ENCODE results near the gene HOMER3. TPM values are rescaled to one million over a fixed set of nuclear protein-coding genes. Genes with fewer than 3 reads are reported as not detected.

Gene HOMER3
- total and polyA plus RNA-seq, 4 experiments from 2014 or later = 2.1 to 2.7 (median 2.5) TPM

GRCh38 chr19:18900700-18901481 lies 40.1 kb downstream of the HOMER3 start:
- peaks cover 7% of the 10 kb centered on the region for H3K4me1 ChIP-seq (ENCODE audit: insufficient read depth, low read length)
- ChIA-PET CTCF (ENCODE audit: partially characterized antibody) (no interaction called here), POLR2A (ENCODE audit: partially characterized antibody) (no interaction called here)
- no peaks in the 10 kb centered on the region for H3K9me3 ChIP-seq (ENCODE audit: control insufficient read depth in 1 of 2, low read length in 2 of 2)
- intact Hi-C loops (cut with micrococcal nuclease) = no loop called here
- no peak overlapping the region for H3K27ac ChIP-seq (ENCODE audit: low read depth, low read length)
- Mint-ChIP-seq H3K36me3 (peaks cover 14 to 23% of the 10 kb centered on the region in 2 donors), H3K9me3 (peaks cover 0 to 1% (median 0%) of the 10 kb centered on the region in 8 donors), H3K4me1 (peaks cover 7 to 17% (median 11%) of the 10 kb centered on the region in 4 donors), H3K27me3 (peaks cover 12 to 13% of the 10 kb centered on the region in 2 donors), H3K27ac (no peak overlapping the region), H3K4me3 (no peak overlapping the region)
- no peak overlapping the region for H3K4me3 ChIP-seq (ENCODE audit: low read length in 2 of 2)
- peaks cover 17% of the 10 kb centered on the region for H3K36me3 ChIP-seq (ENCODE audit: insufficient read depth, low read length)
- H3K27me3 ChIP-seq (ENCODE audit: insufficient read depth, low read length) = no peaks in the 10 kb centered on the region
- peak in 1 of 5 donors; percentile 24 for DNase-seq

DNA sequence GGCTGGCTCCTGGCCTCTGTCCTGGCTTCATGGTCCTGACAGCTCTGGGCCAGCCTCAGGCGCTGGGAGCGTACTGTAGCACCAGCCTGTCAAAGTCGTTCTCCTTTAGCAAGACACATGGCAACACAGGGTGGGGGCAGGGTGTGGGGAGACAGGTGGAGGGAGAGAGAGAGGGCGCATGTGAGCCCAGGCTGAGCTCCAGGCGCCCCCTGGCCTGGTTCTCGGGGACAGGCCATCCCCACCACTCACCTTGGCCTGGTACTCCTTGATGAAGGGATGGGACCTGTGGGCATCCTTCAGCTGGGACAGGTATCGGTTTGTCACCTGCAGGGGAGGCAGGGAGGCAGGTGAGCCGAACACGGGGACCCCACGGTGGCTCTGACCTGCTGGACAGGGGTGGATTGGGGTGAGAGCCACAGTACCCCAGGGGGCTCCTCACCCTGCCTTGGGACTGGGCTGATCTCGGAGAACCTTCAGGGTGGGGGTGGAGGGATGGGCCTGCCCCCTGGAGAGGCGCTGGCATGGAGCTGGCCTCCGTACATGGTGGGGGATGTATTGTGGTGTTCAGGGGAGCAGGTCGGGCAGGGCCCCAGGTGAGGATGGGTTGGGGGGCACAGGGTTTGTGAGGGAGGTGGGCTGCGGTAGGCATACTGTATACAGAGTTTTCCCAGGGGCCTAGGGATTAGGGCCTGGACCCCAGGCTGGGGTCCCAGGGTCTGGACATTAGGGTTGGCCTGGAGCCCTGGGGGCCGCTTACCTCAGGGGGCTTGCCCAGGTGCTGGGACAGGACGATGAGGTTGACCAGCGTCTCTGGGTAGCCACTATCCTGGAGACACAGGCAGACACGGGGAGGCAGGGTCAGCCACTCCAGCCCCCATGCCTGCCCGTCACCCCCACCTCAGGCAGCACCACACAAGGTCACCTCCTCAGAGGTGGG lies 41.1 kb downstream of the HOMER3 start:
- ChIA-PET CTCF (ENCODE audit: partially characterized antibody) (no interaction called here), POLR2A (ENCODE audit: partially characterized antibody) (interaction anchor here (1.0 kb wide), 1 partner anchor 19 kb away, joined by 3 read pairs; the partner anchor contains the start of genes COPE and DDX49)
- peaks cover 7% of the 10 kb centered on the region for H3K4me1 ChIP-seq (ENCODE audit: insufficient read depth, low read length)
- Mint-ChIP-seq H3K36me3 (peaks cover 9 to 17% of the 10 kb centered on the region in 2 donors), H3K27me3 (peaks cover 12 to 13% of the 10 kb centered on the region in 2 donors), H3K27ac (no peak overlapping the region), H3K9me3 (peaks cover 0 to 1% (median 0%) of the 10 kb centered on the region in 8 donors), H3K4me3 (no peak overlapping the region), H3K4me1 (peaks cover 7 to 17% (median 11%) of the 10 kb centered on the region in 4 donors)
- H3K9me3 ChIP-seq (ENCODE audit: control insufficient read depth in 1 of 2, low read length in 2 of 2) = no peaks in the 10 kb centered on the region
- no peaks in the 10 kb centered on the region for H3K27me3 ChIP-seq (ENCODE audit: insufficient read depth, low read length)
- no peak overlapping the region for H3K4me3 ChIP-seq (ENCODE audit: low read length in 2 of 2)
- H3K36me3 ChIP-seq (ENCODE audit: insufficient read depth, low read length) = peaks cover 9% of the 10 kb centered on the region
- DNase-seq = peak in 1 of 5 donors; percentile 28
- no peak overlapping the region for H3K27ac ChIP-seq (ENCODE audit: low read depth, low read length)
- intact Hi-C loops (cut with micrococcal nuclease) = no loop called here

DNA sequence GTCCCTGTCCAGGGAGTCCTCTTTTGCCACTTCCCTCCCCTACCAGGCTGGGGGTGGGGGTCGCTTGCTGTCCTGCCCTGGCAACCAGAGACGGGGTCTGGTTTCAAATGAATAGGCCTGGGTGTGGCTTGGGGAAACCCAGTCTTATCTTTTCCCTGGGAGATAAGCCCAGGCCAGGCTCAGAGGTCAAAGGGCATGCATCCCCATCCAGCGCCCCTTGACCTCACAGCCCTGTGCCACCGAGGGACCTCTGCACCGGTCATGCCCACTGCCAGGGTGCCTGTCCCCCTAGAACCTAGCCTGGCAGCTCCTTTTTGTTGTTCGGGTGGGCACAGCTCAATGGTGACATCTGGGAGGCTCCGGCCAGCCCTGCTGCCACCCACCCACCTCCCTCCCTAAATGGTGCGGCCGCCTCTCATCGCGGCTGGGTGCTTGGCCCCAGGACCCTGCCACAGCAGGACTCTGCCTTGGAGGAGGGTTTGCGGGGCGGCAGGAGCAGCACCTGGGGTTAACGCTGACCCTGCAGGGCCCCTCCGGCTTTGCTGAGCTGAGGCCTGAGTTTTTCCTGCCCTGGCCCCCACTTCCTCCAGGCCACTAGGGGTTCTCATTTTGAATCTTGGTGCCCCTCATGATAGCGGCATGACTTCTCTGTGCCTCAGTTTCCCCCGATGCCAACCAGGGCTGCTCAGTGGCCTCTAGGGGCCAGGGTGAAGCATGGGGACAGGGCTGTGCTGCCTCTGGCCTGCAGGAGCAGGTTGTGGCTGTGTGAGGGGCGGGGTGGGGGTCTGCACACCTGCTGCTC lies 42.2 kb downstream of the HOMER3 start:
- CTCF ChIA-PET (ENCODE audit: partially characterized antibody) = no interaction called here

GRCh38 chr19:18898081-18898606 lies 42.9 kb downstream of the HOMER3 start:
- intact Hi-C loops (cut with micrococcal nuclease) = no loop called here
- Mint-ChIP-seq H3K4me1 (peaks cover 7 to 17% (median 11%) of the 10 kb centered on the region in 4 donors), H3K27ac (peak overlapping the region in 1 of 7 donors; percentile 8), H3K36me3 (peaks cover 9 to 17% of the 10 kb centered on the region in 2 donors), H3K4me3 (peak overlapping the region in 1 of 8 donors; percentile 10), H3K9me3 (peaks cover 0 to 1% (median 0%) of the 10 kb centered on the region in 8 donors), H3K27me3 (peaks cover 15 to 17% of the 10 kb centered on the region in 2 donors)
- ChIA-PET CTCF (ENCODE audit: partially characterized antibody) (interaction anchor here (1.0 kb wide), 1 partner anchor 32 kb away, joined by 3 read pairs; no protein-coding TSS in a partner anchor), POLR2A (ENCODE audit: partially characterized antibody) (no interaction called here)
- DNase-seq = peak in 1 of 5 donors; percentile 24
- Histone ChIP-seq H3K27me3 (ENCODE audit: insufficient read depth, low read length) (no peaks in the 10 kb centered on the region), H3K27ac (ENCODE audit: low read depth, low read length) (no peak overlapping the region), H3K4me1 (ENCODE audit: insufficient read depth, low read length) (peaks cover 7% of the 10 kb centered on the region), H3K36me3 (ENCODE audit: insufficient read depth, low read length) (peaks cover 9% of the 10 kb centered on the region), H3K4me3 (ENCODE audit: low read length in 2 of 2) (no peak overlapping the region), H3K9me3 (ENCODE audit: control insufficient read depth in 1 of 2, low read length in 2 of 2) (no peaks in the 10 kb centered on the region)

More for the DNA sequence above, 42.2 kb downstream of the HOMER3 start:
- peaks cover 0 to 1% (median 0%) of the 10 kb centered on the region in 8 donors for H3K9me3 Mint-ChIP-seq
- no peak overlapping the region for H3K4me3 ChIP-seq (ENCODE audit: low read length in 2 of 2)
- peaks cover 9% of the 10 kb centered on the region for H3K36me3 ChIP-seq (ENCODE audit: insufficient read depth, low read length)
- intact Hi-C loops (cut with micrococcal nuclease) = no loop called here
- H3K9me3 ChIP-seq (ENCODE audit: control insufficient read depth in 1 of 2, low read length in 2 of 2) = no peaks in the 10 kb centered on the region
- POLR2A ChIA-PET (ENCODE audit: partially characterized antibody) = interaction anchor here (1.0 kb wide), 1 partner anchor 20 kb away, joined by 3 read pairs; the partner anchor contains the start of genes COPE and DDX49
- no peak overlapping the region for H3K27ac Mint-ChIP-seq
- H3K4me1 Mint-ChIP-seq = peaks cover 7 to 17% (median 11%) of the 10 kb centered on the region in 4 donors
- peaks cover 7% of the 10 kb centered on the region for H3K4me1 ChIP-seq (ENCODE audit: insufficient read depth, low read length)
- no peak overlapping the region for H3K27ac ChIP-seq (ENCODE audit: low read depth, low read length)
- H3K4me3 Mint-ChIP-seq = no peak overlapping the region
- H3K36me3 Mint-ChIP-seq = peaks cover 9 to 17% of the 10 kb centered on the region in 2 donors
- peak in 1 of 5 donors; percentile 33 for DNase-seq
- H3K27me3 Mint-ChIP-seq = peaks cover 14% of the 10 kb centered on the region in 2 donors
- H3K27me3 ChIP-seq (ENCODE audit: insufficient read depth, low read length) = no peaks in the 10 kb centered on the region

DNA sequence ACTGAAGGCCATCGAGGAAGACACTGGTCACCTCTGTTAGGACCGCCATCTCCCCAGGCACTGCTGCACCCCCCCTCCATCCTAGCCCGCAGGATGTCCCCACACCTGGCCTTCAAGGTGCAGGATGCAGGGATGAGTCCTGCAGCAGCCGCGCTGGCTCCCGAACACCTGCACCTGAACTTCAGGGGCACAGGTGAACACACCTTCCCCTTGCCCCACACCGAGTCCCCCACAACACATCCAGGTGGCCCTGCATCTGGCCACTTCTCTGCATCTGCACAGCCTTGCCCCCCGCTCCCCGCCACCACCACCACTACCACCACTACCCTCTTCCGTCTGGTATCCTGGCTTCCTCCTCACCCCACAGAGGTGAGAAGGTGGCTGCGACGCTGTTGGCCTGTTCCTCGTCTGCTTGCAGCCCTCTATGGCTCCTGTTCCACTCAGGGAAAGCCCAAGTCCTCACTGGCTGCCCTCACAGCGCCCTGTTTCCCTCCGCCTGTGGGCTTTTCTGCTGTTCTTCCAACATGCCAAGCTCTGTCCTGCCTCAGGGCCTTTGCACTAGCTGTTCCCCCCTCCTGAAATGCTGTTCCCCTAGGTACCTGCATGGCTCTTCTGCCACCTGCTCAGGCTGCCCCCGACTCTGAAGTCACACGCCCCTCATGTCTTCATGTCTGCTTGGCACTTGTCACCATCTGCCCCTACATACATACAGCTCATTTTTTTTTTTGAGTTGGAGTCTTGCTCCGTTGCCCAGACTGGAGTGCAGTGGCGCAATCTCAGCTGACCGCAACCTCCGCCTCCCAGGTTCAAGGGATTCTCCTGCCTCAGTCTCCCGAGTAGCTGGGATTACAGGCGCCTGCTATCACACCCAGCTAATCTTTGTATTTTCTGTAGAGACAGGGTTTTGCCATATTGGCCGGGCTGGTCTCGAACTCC lies 43.7 kb downstream of the HOMER3 start:
- Histone ChIP-seq H3K27me3 (ENCODE audit: insufficient read depth, low read length) (no peaks in the 10 kb centered on the region), H3K9me3 (ENCODE audit: control insufficient read depth in 1 of 2, low read length in 2 of 2) (no peaks in the 10 kb centered on the region), H3K4me3 (ENCODE audit: low read length in 2 of 2) (no peak overlapping the region), H3K27ac (ENCODE audit: low read depth, low read length) (no peak overlapping the region), H3K4me1 (ENCODE audit: insufficient read depth, low read length) (peaks cover 7% of the 10 kb centered on the region), H3K36me3 (ENCODE audit: insufficient read depth, low read length) (peaks cover 7% of the 10 kb centered on the region)
- Mint-ChIP-seq H3K27ac (peak overlapping the region in 1 of 7 donors; percentile 8), H3K4me1 (peaks cover 7 to 17% (median 11%) of the 10 kb centered on the region in 4 donors), H3K9me3 (peaks cover 0 to 1% (median 0%) of the 10 kb centered on the region in 8 donors), H3K27me3 (peaks cover 15 to 17% of the 10 kb centered on the region in 2 donors), H3K4me3 (peak overlapping the region; percentile 9 to 57 (median 40)), H3K36me3 (peaks cover 6 to 17% of the 10 kb centered on the region in 2 donors)
- intact Hi-C loops (cut with micrococcal nuclease) = no loop called here
- peak in 1 of 5 donors; percentile 34 for DNase-seq
- ChIA-PET CTCF (ENCODE audit: partially characterized antibody) (interaction anchor here (1.0 kb wide), 1 partner anchor 31 kb away, joined by 3 read pairs; no protein-coding TSS in a partner anchor), POLR2A (ENCODE audit: partially characterized antibody) (no interaction called here)
